Cardiac fibroblast (primary cell): ENCODE measurements around the gene TERB1.
"Not testable (repeated sequence)": the region's sequence is repeated elsewhere in the genome, so short reads cannot be mapped to it uniquely, and the experiment has no call there.

ENCODE experiments used
- DNase-seq, 2 donors: peaks; one replicate each; pipeline versions ENCODE4 v3.0.0 to v3.0.0-alpha.2; 2010; ENCODE audit warnings: low read depth in 2 of 2
- H3K4me3 ChIP-seq, 2 donors: replicated peaks in 1 of 2; 1 replicate in 1 of 2; 2 replicates in 1 of 2; pipeline ENCODE4 v1.5.1; 2011; ENCODE audit warnings: low read depth in 2 of 2, low read length in 2 of 2, mild to moderate bottlenecking in 2 of 2, moderate library complexity in 1 of 2
- CTCF ChIP-seq: IDR thresholded peaks from one replicate; pipeline ENCODE4 v1.5.1; 2011; ENCODE audit warnings: low read depth, mild to moderate bottlenecking, low read length, inconsistent platforms

The TERB1 gene

GRCh38 chr16:66802159-66802558, 775 bp upstream of the TERB1 start:
- TF ChIP-seq CTCF: no peak
- DNase-seq: no peak
- H3K4me3 ChIP-seq: no peak overlapping the region

DNA sequence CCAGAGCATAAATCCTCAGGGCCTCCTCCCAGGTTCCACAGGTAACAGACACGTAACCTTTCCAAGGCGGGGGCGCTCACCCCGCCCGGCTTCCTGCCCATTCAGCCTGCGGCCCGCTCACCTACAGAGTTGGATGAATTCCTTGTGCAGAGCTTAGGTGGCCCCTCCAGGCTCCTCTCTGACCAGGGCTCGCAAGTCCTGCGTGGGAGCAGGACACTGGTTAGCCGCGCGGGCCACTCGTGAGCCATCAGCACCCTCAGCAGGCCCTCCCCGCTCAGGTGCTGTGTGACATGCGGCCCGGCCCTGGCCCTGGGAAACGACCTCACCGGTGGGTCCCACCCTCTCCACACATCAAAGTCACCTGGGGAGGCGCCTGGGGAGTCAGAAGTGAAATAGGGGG, 528 bp downstream of the TERB1 start:
- DNase-seq: no peak
- H3K4me3 ChIP-seq: no peak overlapping the region
- TF ChIP-seq CTCF: no peak

DNA sequence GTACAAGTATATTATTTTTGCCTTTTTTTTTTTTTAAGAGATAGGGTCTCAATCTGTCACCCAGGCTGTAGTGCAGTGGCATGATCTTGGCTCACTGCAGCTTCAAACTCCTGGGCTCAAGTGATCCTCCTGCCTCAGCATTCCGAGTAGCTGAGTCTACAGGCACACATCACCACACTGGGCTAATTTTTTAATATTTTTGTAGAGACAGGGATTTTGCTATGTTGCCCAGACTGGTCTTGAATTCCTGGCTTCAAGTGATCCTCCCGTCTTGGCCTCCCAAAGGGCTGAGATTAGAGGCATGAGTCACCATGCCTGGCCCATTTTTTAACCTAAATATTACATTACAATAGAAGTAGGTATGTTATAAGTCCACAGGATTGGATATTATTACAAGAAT, 3.2 kb downstream of the TERB1 start:
- no peak for TF ChIP-seq CTCF
- DNase-seq: peak; percentile 31 to 41
- H3K4me3 ChIP-seq: no peak overlapping the region

- DNase-seq, H3K4me3 ChIP-seq: not testable (repeated sequence)
Measured at GRCh38 chr16:66793984-66794383, 7.4 kb downstream of the TERB1 start.

- H3K4me3 ChIP-seq: no peak overlapping the region
- TF ChIP-seq CTCF: no peak
- no peak for DNase-seq
Measured at GRCh38 chr16:66790130-66790733, 11.2 kb downstream of the TERB1 start.

DNA sequence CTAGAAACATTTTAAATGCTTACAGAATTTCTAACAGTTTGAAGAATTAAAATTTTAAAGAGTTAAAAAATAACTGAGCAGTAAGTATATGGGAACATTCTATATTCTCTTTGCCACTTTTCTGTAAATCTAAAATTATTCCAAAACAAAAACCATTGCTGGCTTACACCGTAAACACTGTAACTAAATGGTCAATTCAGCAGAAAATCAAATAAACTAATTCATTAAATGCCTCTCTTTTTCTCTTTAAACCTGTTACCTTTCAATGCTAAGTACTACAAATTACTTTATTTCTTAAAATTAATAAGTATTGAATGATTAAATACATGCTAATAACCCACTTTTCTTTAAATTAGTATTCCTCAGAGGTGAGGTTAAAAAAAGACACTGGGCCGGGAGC, 14.0 kb downstream of the TERB1 start:
- no peak for DNase-seq
- H3K4me3 ChIP-seq: no peak overlapping the region
- TF ChIP-seq CTCF: no peak

GRCh38 chr16:66786551-66786950, 14.8 kb downstream of the TERB1 start:
- TF ChIP-seq CTCF: no peak
- no peak overlapping the region for H3K4me3 ChIP-seq
- DNase-seq: no peak
